SK-N-SH treated with all-trans-retinoic acid at 6 μM for 48 hours (cell line): ENCODE measurements around the gene EXOC1.

Experiments used
- ATAC-seq: fragments of 200-7000 bp; cut with Tn5 transposase; 3 replicates; pipeline ENCODE4 v1.9.1; 2020; ENCODE audit warnings: mild to moderate bottlenecking, moderate library complexity
- ARNTL ChIP-seq: fragments of 450-650 bp; formaldehyde crosslinking; IDR thresholded peaks from 2 replicates; pipeline ENCODE4 v1.5.0; 2020; ENCODE audit warnings: low read depth, mild to moderate bottlenecking, moderate library complexity, borderline replicate concordance
- CREB5 ChIP-seq: fragments of 250-450 bp; sonication (Bioruptor Pico); IDR thresholded peaks from 2 replicates; pipeline ENCODE4 v1.5.1; 2020; ENCODE audit warnings: low read depth, mild to moderate bottlenecking, moderate library complexity
- CSRNP3 ChIP-seq: fragments of 250-450 bp; sonication (Bioruptor Pico); IDR thresholded peaks from 2 replicates; pipeline ENCODE4 v1.5.1; 2021; ENCODE audit warnings: mild to moderate bottlenecking, moderate library complexity
- GLIS3 ChIP-seq: fragments of 250-450 bp; sonication (Bioruptor Pico); IDR thresholded peaks from 2 replicates; pipeline ENCODE4 v1.5.0; 2020; ENCODE audit warnings: mild to moderate bottlenecking, moderate library complexity
- ISL1 ChIP-seq: fragments of 250-450 bp; sonication (Bioruptor Pico); IDR thresholded peaks from 2 replicates; pipeline ENCODE4 v2.1.2; 2022; ENCODE audit warnings: mild to moderate bottlenecking, moderate library complexity
- PATZ1 ChIP-seq: fragments of 250-450 bp; sonication (Bioruptor Pico); IDR thresholded peaks from 2 replicates; pipeline ENCODE4 v1.8.0; 2020; ENCODE audit warnings: mild to moderate bottlenecking, moderate library complexity, borderline replicate concordance
- POU6F1 ChIP-seq: fragments of 250-450 bp; sonication (Bioruptor Pico); IDR thresholded peaks from 2 replicates; pipeline ENCODE4 v1.8.0; 2021; ENCODE audit warnings: low read depth, mild to moderate bottlenecking, moderate library complexity, borderline replicate concordance
- PPARA ChIP-seq: fragments of 250-450 bp; sonication (Bioruptor Pico); IDR thresholded peaks from 2 replicates; pipeline ENCODE4 v1.5.0; 2020; ENCODE audit warnings: mild to moderate bottlenecking, borderline replicate concordance
- RARB ChIP-seq: fragments of 250-450 bp; sonication (Bioruptor Pico); IDR thresholded peaks from 2 replicates; pipeline ENCODE4 v1.8.0; 2021; ENCODE audit warnings: mild to moderate bottlenecking, moderate library complexity
- SNAI2 ChIP-seq: fragments of 250-450 bp; sonication (Bioruptor Pico); IDR thresholded peaks from 2 replicates; pipeline ENCODE4 v1.5.0; 2020; ENCODE audit warnings: mild to moderate bottlenecking, moderate library complexity
- TCF4 ChIP-seq: fragments of 250-450 bp; sonication (Bioruptor Pico); IDR thresholded peaks from 2 replicates; pipeline ENCODE4 v1.8.0; 2021; ENCODE audit warnings: mild to moderate bottlenecking, moderate library complexity, borderline replicate concordance
- TOX ChIP-seq: fragments of 250-450 bp; sonication (Bioruptor Pico); IDR thresholded peaks from 2 replicates; pipeline ENCODE4 v1.8.0; 2021; ENCODE audit warnings: mild to moderate bottlenecking, moderate library complexity, borderline replicate concordance
- TSHZ2 ChIP-seq: fragments of 250-450 bp; sonication (Bioruptor Pico); IDR thresholded peaks from 2 replicates; pipeline ENCODE4 v1.5.0; 2020; ENCODE audit warnings: mild to moderate bottlenecking, moderate library complexity
- ZC3H10 ChIP-seq: fragments of 250-450 bp; sonication (Bioruptor Pico); IDR thresholded peaks from 2 replicates; pipeline ENCODE4 v1.5.1; 2021; ENCODE audit warnings: mild to moderate bottlenecking, moderate library complexity
- ZFP3 ChIP-seq: fragments of 250-450 bp; sonication (Bioruptor Pico); IDR thresholded peaks from 2 replicates; pipeline ENCODE4 v1.5.0; 2020; ENCODE audit warnings: mild to moderate bottlenecking, moderate library complexity
- ZFP30 ChIP-seq: fragments of 450-650 bp; formaldehyde crosslinking; IDR thresholded peaks from 2 replicates; pipeline ENCODE4 v1.5.0; 2022; ENCODE audit warnings: mild to moderate bottlenecking, moderate library complexity
- ZNF70 ChIP-seq: fragments of 450-650 bp; formaldehyde crosslinking; IDR thresholded peaks from 2 replicates; pipeline ENCODE4 v1.5.0; 2020; ENCODE audit warnings: mild to moderate bottlenecking, moderate library complexity
- ZNF8 ChIP-seq: fragments of 450-650 bp; formaldehyde crosslinking; IDR thresholded peaks from 2 replicates; pipeline ENCODE4 v1.5.0; 2020; ENCODE audit warnings: mild to moderate bottlenecking, moderate library complexity

EXOC1 gene

GRCh38 chr4:55827582-55827981 lies 25.9 kb upstream of the EXOC1 start:
- no peak for ATAC-seq

GRCh38 chr4:55830048-55830447 lies 23.4 kb upstream of the EXOC1 start:
- ATAC-seq = no peak
- TF ChIP-seq CREB5 (no peak), ISL1 (CRISPR knock-in tag) (peak; percentile 62)

More at GRCh38 chr4:55827582-55827981, 25.9 kb upstream of the EXOC1 start:
- no peak for TF ChIP-seq CSRNP3 (CRISPR knock-in tag)
- TF ChIP-seq ZC3H10 (CRISPR knock-in tag) = no peak
- no peak for TF ChIP-seq ZFP30
- no peak for TF ChIP-seq ZNF8
- TF ChIP-seq ARNTL = no peak
- TF ChIP-seq ISL1 (CRISPR knock-in tag) = no peak
- no peak for TF ChIP-seq PPARA
- TF ChIP-seq ZNF70 (CRISPR knock-in tag) = no peak
- TF ChIP-seq GLIS3 (CRISPR knock-in tag) = no peak
- TF ChIP-seq POU6F1 = no peak
- no peak for TF ChIP-seq SNAI2
- TF ChIP-seq CREB5 = no peak
- TF ChIP-seq TOX = no peak
- no peak for TF ChIP-seq PATZ1 (CRISPR knock-in tag)

GRCh38 chr4:55830716-55831115 lies 22.7 kb upstream of the EXOC1 start:
- TF ChIP-seq TSHZ2 (CRISPR knock-in tag) (no peak), ZNF70 (CRISPR knock-in tag) (no peak)
- no peak for ATAC-seq

GRCh38 chr4:55834086-55834795 lies 19.2 kb upstream of the EXOC1 start:
- ATAC-seq = no peak
- TF ChIP-seq ZNF70 (CRISPR knock-in tag) (no peak), ISL1 (CRISPR knock-in tag) (no peak), RARB (CRISPR knock-in tag) (no peak), CSRNP3 (CRISPR knock-in tag) (no peak), TCF4 (CRISPR knock-in tag) (no peak), SNAI2 (no peak), ARNTL (no peak), ZFP3 (CRISPR knock-in tag) (no peak), PATZ1 (CRISPR knock-in tag) (no peak), GLIS3 (CRISPR knock-in tag) (no peak), ZNF8 (no peak)
